ENCODE data around the gene NDUFAF3. TPM values are rescaled to one million over a fixed set of nuclear protein-coding genes. Genes with fewer than 3 reads are reported as not detected.

NDUFAF3 gene
- total RNA-seq, 1 experiment from 2014 or later: 91.0 TPM

GRCh38 chr3:49027634-49028033 lies 5.7 kb downstream of the NDUFAF3 start:
- RAD21 ChIA-PET (ENCODE audit: low non-redundant PET in 1 of 2, low total read pairs in 2 of 2, uncharacterized antibody in 2 of 2, unreplicated experiment in 2 of 2): no interaction called here
- H3K27me3 ChIP-seq (ENCODE audit: insufficient read depth, low read length): no peaks in the 10 kb centered on the region

GRCh38 chr3:49028298-49028672 lies 6.4 kb downstream of the NDUFAF3 start:
- ATAC-seq (no peak), DNase-seq (ENCODE audit: low read depth, low spot score) (no peak)
- H3K4me2 ChIP-seq (ENCODE audit: low read length): peak overlapping the region; percentile 93
- peak overlapping the region; percentile 68 for H3K27ac ChIP-seq (ENCODE audit: low read depth, low read length)
- no peaks in the 10 kb centered on the region for H3K27me3 ChIP-seq (ENCODE audit: insufficient read depth, low read length)
- intact Hi-C loops (cut with micrococcal nuclease): loop anchor here (2.0 kb wide), 1 partner anchor 67 kb away; the partner anchor contains the start of gene QRICH1
- ChIA-PET CTCF (no interaction called here), RAD21 (ENCODE audit: low non-redundant PET in 1 of 2, low total read pairs in 2 of 2, uncharacterized antibody in 2 of 2, unreplicated experiment in 2 of 2) (no interaction called here), POLR2A (interaction anchor here (0.6 to 1.8 kb wide), 4 partner anchors 9 to 25 kb away, joined by 3 to 41 read pairs (median 16); partner anchors contain the start of genes DALRD3 and WDR6)
- peaks cover 59% of the 10 kb centered on the region for H3K79me2 ChIP-seq (ENCODE audit: insufficient read depth, low read length)
- peaks cover 5 to 44% of the 10 kb centered on the region in 2 experiments; a peak in 3 of 4 replicates for H3K4me1 ChIP-seq (ENCODE audit: control insufficient read depth in 1 of 2, insufficient read depth in 2 of 2, low read length in 2 of 2)
- peak overlapping the region; percentile 97 for H3K4me3 ChIP-seq (replicated peaks in 1 of 2; ENCODE audit: low read depth in 1 of 2, low read length in 2 of 2)
- H3K9ac ChIP-seq (ENCODE audit: low read length): peak overlapping the region; percentile 99
- TF ChIP-seq SRF (IDR thresholded peaks at IDR 0.05; ENCODE audit: low read depth): no peak
- TF ChIP-seq POLR2A (IDR thresholded peaks at IDR 0.05; ENCODE audit: borderline replicate concordance, extremely low read depth, insufficient read depth, insufficient read length): peak; percentile 30
- H4K20me1 ChIP-seq (ENCODE audit: insufficient read depth): peaks cover 4% of the 10 kb centered on the region; the same call in 1 of the 2 replicates
- H2AFZ ChIP-seq (ENCODE audit: low read depth, low read length, poor library complexity, severe bottlenecking): no peak overlapping the region
- H3K9me3 ChIP-seq (ENCODE audit: control insufficient read depth in 1 of 2, insufficient read depth in 1 of 2, low read depth in 1 of 2, low read length in 2 of 2): no peaks in the 10 kb centered on the region
- H3K9me2 ChIP-seq (ENCODE audit: insufficient read depth): no peaks in the 10 kb centered on the region
- H3K36me3 ChIP-seq (ENCODE audit: control insufficient read depth in 1 of 2, insufficient read depth in 2 of 2, low read length in 2 of 2): peaks cover 33 to 73% of the 10 kb centered on the region in 2 experiments
- no TSS peak for BruUV-seq (replicated peaks)

More at GRCh38 chr3:49027634-49028033, 5.7 kb downstream of the NDUFAF3 start:
- intact Hi-C loops (cut with micrococcal nuclease): loop anchor here (2.0 kb wide), 1 partner anchor 67 kb away; the partner anchor contains the start of gene QRICH1
- 0 out of 2 replicates have a peak, but pooled peaks have one; percentile 32 for TF ChIP-seq POLR2AphosphoS5 (IDR thresholded peaks at IDR 0.05; ENCODE audit: low read depth, low read length)
- TF ChIP-seq SRF (IDR thresholded peaks at IDR 0.05; ENCODE audit: low read depth): no peak
- TF ChIP-seq SP1 (IDR thresholded peaks at IDR 0.05; ENCODE audit: low read depth): no peak
- no peak for TF ChIP-seq FOSL1 (IDR thresholded peaks at IDR 0.05; ENCODE audit: low read depth)
- Histone ChIP-seq H3K9me2 (ENCODE audit: insufficient read depth) (no peaks in the 10 kb centered on the region), H3K4me3 (replicated peaks in 1 of 2; ENCODE audit: low read depth in 1 of 2, low read length in 2 of 2) (peak overlapping the region in 1 of 2 experiments; percentile 97; a peak in 1 of 4 replicates), H3K36me3 (ENCODE audit: control insufficient read depth in 1 of 2, insufficient read depth in 2 of 2, low read length in 2 of 2) (peaks cover 30 to 72% of the 10 kb centered on the region in 2 experiments), H4K20me1 (ENCODE audit: insufficient read depth) (peaks cover 4% of the 10 kb centered on the region; the same call in 1 of the 2 replicates), H3K4me2 (ENCODE audit: low read length) (peak overlapping the region; percentile 93), H2AFZ (ENCODE audit: low read depth, low read length, poor library complexity, severe bottlenecking) (no peak overlapping the region), H3K79me2 (ENCODE audit: insufficient read depth, low read length) (peaks cover 66% of the 10 kb centered on the region), H3K9ac (ENCODE audit: low read length) (peak overlapping the region; percentile 99; the same call in 1 of the 2 replicates), H3K4me1 (ENCODE audit: control insufficient read depth in 1 of 2, insufficient read depth in 2 of 2, low read length in 2 of 2) (peaks cover 9 to 49% of the 10 kb centered on the region in 2 experiments; a peak in 3 of 4 replicates), H3K27ac (ENCODE audit: low read depth, low read length) (no peak overlapping the region), H3K9me3 (ENCODE audit: control insufficient read depth in 1 of 2, insufficient read depth in 1 of 2, low read depth in 1 of 2, low read length in 2 of 2) (no peaks in the 10 kb centered on the region)
- POLR2A ChIA-PET: no interaction called here
- no peak for DNase-seq (ENCODE audit: low read depth, low spot score)
- CTCF ChIA-PET: no interaction called here
- BruUV-seq (replicated peaks): no TSS peak
- no peak for ATAC-seq

Measured in HCT116 (cell line).